IMR-90 (cell line): ENCODE results near the gene FANCE. TPM values are rescaled to one million over a fixed set of nuclear protein-coding genes. Genes with fewer than 3 reads are reported as not detected.

Source experiments
- ATAC-seq: fragments of 200-7000 bp; cut with Tn5 transposase; 2 replicates; pipeline ENCODE4 v1.9.1; 2020; ENCODE audit warnings: low read depth, mild to moderate bottlenecking, moderate library complexity
- BruUV-seq: library from RNA; stranded (reverse); fragments of 400-500 nt; replicated peaks from 2 replicates; lab custom pipeline; 2021; lab: Mats Ljungman, UMichigan
- CTCF ChIA-PET: fragments of 300-600 bp; formaldehyde crosslinking; extraction: SDS; loops from one replicate; lab custom pipeline; 2021; ENCODE audit warnings: antibody characterized with exemption; lab: Yijun Ruan, JAX
- POLR2A ChIA-PET: fragments of 300-600 bp; sonication (Branson Sonifier 250); formaldehyde crosslinking; loops from one replicate; lab custom pipeline; 2022; ENCODE audit warnings: antibody characterized with exemption; ENCODE audit not compliant: unreplicated experiment; lab: Charles Lee
- DNase-seq: peaks from one replicate; pipeline ENCODE4 v3.0.0; 2013
- H2AFZ ChIP-seq: replicated peaks from 2 replicates; pipeline ENCODE3; 2013; ENCODE audit warnings: low read length, mild to moderate bottlenecking; ENCODE audit not compliant: poor library complexity
- H2AK5ac ChIP-seq: 2 replicates; pipeline ENCODE4 v1.6.1; 2013; ENCODE audit warnings: low read depth, low read length, inconsistent platforms
- H2AK9ac ChIP-seq: replicated peaks from 2 replicates; pipeline ENCODE3; 2013; ENCODE audit warnings: mild to moderate bottlenecking, low read depth, low read length, moderate library complexity; ENCODE audit not compliant: poor library complexity
- H2BK120ac ChIP-seq: 2 replicates; pipeline ENCODE4 v1.6.1; 2013; ENCODE audit warnings: low read depth, low read length, inconsistent platforms
- H2BK15ac ChIP-seq: 3 replicates; pipeline ENCODE4 v1.6.1; 2013; ENCODE audit warnings: low read depth, low read length, inconsistent platforms
- H2BK20ac ChIP-seq: 2 replicates; pipeline ENCODE4 v1.6.1; 2013; ENCODE audit warnings: low read depth, mild to moderate bottlenecking, inconsistent platforms, low read length, moderate library complexity
- H2BK5ac ChIP-seq: 2 replicates; pipeline ENCODE4 v1.6.1; 2013; ENCODE audit warnings: mild to moderate bottlenecking, low read depth, low read length, inconsistent platforms; ENCODE audit not compliant: poor library complexity, severe bottlenecking
- H3K14ac ChIP-seq: replicated peaks from 2 replicates; pipeline ENCODE4 v1.6.1; 2013; ENCODE audit warnings: low read depth, low read length, inconsistent platforms
- H3K18ac ChIP-seq: 2 replicates; pipeline ENCODE4 v1.6.1; 2013; ENCODE audit warnings: low read depth, low read length, control low read depth
- H3K23ac ChIP-seq: 2 replicates; pipeline ENCODE4 v1.6.1; 2013; ENCODE audit warnings: low read depth, low read length, inconsistent platforms
- H3K27ac ChIP-seq: 2 replicates; pipeline ENCODE4 v1.5.1; 2013; ENCODE audit warnings: mild to moderate bottlenecking, control low read depth, low read length; ENCODE audit not compliant: insufficient read depth
- H3K27me3 ChIP-seq: 2 replicates; pipeline ENCODE4 v1.6.1; 2013; ENCODE audit warnings: low read length; ENCODE audit not compliant: control insufficient read depth, insufficient read depth
- H3K36me3 ChIP-seq: 2 replicates; pipeline ENCODE4 v1.6.1; 2013; ENCODE audit warnings: low read length, mixed read lengths; ENCODE audit not compliant: control insufficient read depth, insufficient read depth
- H3K4ac ChIP-seq: 2 replicates; pipeline ENCODE4 v1.6.1; 2013; ENCODE audit warnings: low read depth, low read length, inconsistent platforms
- H3K4me1 ChIP-seq: 2 replicates; pipeline ENCODE4 v1.6.1; 2013; ENCODE audit warnings: low read length, mixed read lengths; ENCODE audit not compliant: control insufficient read depth, insufficient read depth
- H3K4me2 ChIP-seq: 2 replicates; pipeline ENCODE4 v1.6.1; 2013; ENCODE audit warnings: low read depth, mild to moderate bottlenecking, control low read depth, low read length, moderate library complexity
- H3K4me3 ChIP-seq: 2 replicates; pipeline ENCODE4 v1.5.1; 2013; ENCODE audit warnings: low read depth, mild to moderate bottlenecking, control low read depth, low read length, moderate library complexity; ENCODE audit not compliant: insufficient read depth
- H3K56ac ChIP-seq: 2 replicates; pipeline ENCODE4 v1.6.1; 2013; ENCODE audit warnings: low read length, inconsistent platforms; ENCODE audit not compliant: insufficient read depth; ENCODE audit errors: extremely low read depth
- H3K79me1 ChIP-seq, 2 experiments: 2 replicates each; pipeline ENCODE4 v1.6.1; 2013; ENCODE audit warnings: low read length in 2 of 2, inconsistent platforms in 1 of 2, low read depth in 1 of 2
- H3K9ac ChIP-seq: 2 replicates; pipeline ENCODE4 v1.6.1; 2013; ENCODE audit warnings: low read depth, low read length, control low read depth
- H3K9me1 ChIP-seq: 2 replicates; pipeline ENCODE4 v1.6.1; 2013; ENCODE audit warnings: low read length, inconsistent platforms; ENCODE audit not compliant: insufficient read depth
- H3K9me3 ChIP-seq: 2 replicates; pipeline ENCODE4 v1.6.1; 2013; ENCODE audit warnings: low read length; ENCODE audit not compliant: control insufficient read depth, insufficient read depth
- H4K20me1 ChIP-seq: 2 replicates; pipeline ENCODE4 v1.6.1; 2013; ENCODE audit warnings: low read length, inconsistent platforms; ENCODE audit not compliant: insufficient read depth
- H4K5ac ChIP-seq: 2 replicates; pipeline ENCODE4 v1.6.1; 2013; ENCODE audit warnings: mild to moderate bottlenecking, low read depth, low read length, control low read depth
- H4K8ac ChIP-seq, 2 experiments: 2 replicates each; pipeline ENCODE4 v1.6.1; 2013; ENCODE audit warnings: low read depth in 2 of 2, low read length in 2 of 2, control low read depth in 1 of 2, inconsistent platforms in 1 of 2
- H4K91ac ChIP-seq: 2 replicates; pipeline ENCODE4 v1.6.1; 2013; ENCODE audit warnings: low read depth, low read length, inconsistent platforms; ENCODE audit not compliant: insufficient read depth
- MAZ ChIP-seq: IDR thresholded peaks from 2 replicates; pipeline ENCODE4 v1.6.1; 2012; ENCODE audit warnings: low read depth, mild to moderate bottlenecking, low read length, improper control_type of control experiment, moderate library complexity, borderline replicate concordance
- MXI1 ChIP-seq: IDR thresholded peaks from 2 replicates; pipeline ENCODE4 v1.6.1; 2012; ENCODE audit warnings: low read depth, mild to moderate bottlenecking, low read length, moderate library complexity, borderline replicate concordance
- RAD21 ChIP-seq: IDR thresholded peaks from 2 replicates; pipeline ENCODE4 v1.6.1; 2012; ENCODE audit warnings: low read length, improper control_type of control experiment
- RCOR1 ChIP-seq: IDR thresholded peaks from 2 replicates; pipeline ENCODE4 v1.6.1; 2012; ENCODE audit warnings: mild to moderate bottlenecking, low read length, improper control_type of control experiment; ENCODE audit not compliant: insufficient replicate concordance
- SMC3 ChIP-seq: fragments of 150-350 bp; IDR thresholded peaks from 2 replicates; pipeline ENCODE4 v1.6.1; 2016; ENCODE audit warnings: low read depth, mild to moderate bottlenecking, antibody characterized with exemption, low read length, moderate library complexity
- WGBS, 2 experiments: methylation state at CpG; one replicate each; pipeline versions ENCODE4 v1.1.5 to v1.1.7; 2013; ENCODE audit warnings: missing lambda C conversion rate in 2 of 2; ENCODE audit not compliant: insufficient read length in 1 of 2; ENCODE audit errors: extremely low coverage in 2 of 2; 5-methylcytosine and 5-hydroxymethylcytosine counted together
- dilution Hi-C: fragments of 300-500 bp; cut with HindIII; formaldehyde crosslinking; loops from one replicate; pipeline ENCODE4 v1.14.3; 2018; ENCODE audit warnings: low sequenced_read_pairs; ENCODE audit not compliant: unreplicated experiment
- in situ Hi-C: fragments of 300-500 bp; cut with MboI; formaldehyde crosslinking; loops from 3 replicates; pipeline ENCODE4 v1.14.3; 2019; ENCODE audit warnings: low sequenced_read_pairs, inconsistent platforms, mixed read lengths
- intact Hi-C: fragments of 100-400 bp; cut with micrococcal nuclease; formaldehyde crosslinking; loops from 2 replicates; pipeline ENCODE4 v1.10.0; 2022
- polyA plus RNA-seq, 3 experiments: library from polyadenylated mRNA; depleted of rRNA; stranded (reverse); fragments of >200 nt; gene quantifications; 2 replicates each; pipeline ENCODE4 v1.2.3, GENCODE V29; 2012; ENCODE audit warnings: low replicate concordance in 1 of 3
- total RNA-seq: library from RNA; depleted of rRNA; stranded (reverse); fragments of >200 nt; gene quantifications from 2 replicates; pipeline ENCODE4 v1.2.3, GENCODE V29; 2012
- TF ChIP-seq, protein P1 (sequence below): fragments of 150-350 bp; IDR thresholded peaks from 2 replicates; pipeline ENCODE4 v1.6.1; 2016; ENCODE audit warnings: low read depth, mild to moderate bottlenecking, low read length, moderate library complexity, borderline replicate concordance
- TF ChIP-seq, protein P2 (sequence below): fragments of 150-350 bp; IDR thresholded peaks from 2 replicates; pipeline ENCODE4 v1.6.1; 2017; ENCODE audit warnings: mild to moderate bottlenecking, antibody characterized with exemption, low read length, low read depth

Gene FANCE
- total and polyA plus RNA-seq, 2 of the 4 experiments (the other 2 are of a cell fraction), result 7.1 to 9.1 TPM

DNA sequence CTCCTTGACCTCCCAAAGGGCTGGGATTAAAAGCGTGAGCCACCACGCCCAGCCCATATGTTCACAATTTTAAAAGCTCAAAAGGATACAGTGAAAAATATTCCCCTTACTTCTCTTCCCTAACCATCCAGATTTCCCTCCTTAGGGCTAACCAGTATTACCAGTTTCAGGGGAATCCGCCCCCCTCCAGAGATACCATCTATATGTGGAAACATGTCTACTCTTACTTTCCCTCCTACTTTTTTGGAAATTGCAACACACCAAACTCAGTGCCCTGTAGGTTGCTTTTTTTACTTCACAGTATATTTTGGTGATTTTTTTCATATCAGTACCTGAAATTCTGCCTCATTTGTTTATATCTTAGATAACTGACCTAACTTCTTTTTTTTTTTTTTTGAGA lies 9.1 kb downstream of the FANCE start:
- no peak overlapping the region for H3K56ac ChIP-seq
- H2AFZ ChIP-seq, result no peak overlapping the region
- dilution Hi-C loops, result no loop called here
- no peak overlapping the region for H2BK120ac ChIP-seq
- H2BK5ac ChIP-seq, result no peak overlapping the region
- H4K20me1 ChIP-seq, result no peaks in the 10 kb centered on the region
- in situ Hi-C loops, result no loop called here
- no peak overlapping the region for H3K18ac ChIP-seq
- peaks cover 0 to 6% of the 10 kb centered on the region in 2 experiments; a peak in 1 of 4 replicates for H3K79me1 ChIP-seq
- no peak overlapping the region for H2AK5ac ChIP-seq
- ATAC-seq (no peak), DNase-seq (no peak)
- H3K27me3 ChIP-seq, result no peaks in the 10 kb centered on the region
- peaks cover 26% of the 10 kb centered on the region for H3K36me3 ChIP-seq
- POLR2A ChIA-PET, result interaction anchor here (0.5 kb wide), 1 partner anchor 29 kb away, joined by 3 read pairs; no protein-coding TSS in a partner anchor
- H4K91ac ChIP-seq, result no peak overlapping the region
- no peak overlapping the region for H2AK9ac ChIP-seq
- H3K4me2 ChIP-seq, result no peak overlapping the region
- H3K4me3 ChIP-seq, result no peak overlapping the region
- no peak overlapping the region for H4K5ac ChIP-seq
- no peak for TF ChIP-seq SMC3
- TF ChIP-seq MAZ, result no peak
- TF ChIP-seq MXI1, result no peak
- no peak for TF ChIP-seq RCOR1
- TF ChIP-seq RAD21, result no peak
- TF ChIP-seq, protein P1, sequence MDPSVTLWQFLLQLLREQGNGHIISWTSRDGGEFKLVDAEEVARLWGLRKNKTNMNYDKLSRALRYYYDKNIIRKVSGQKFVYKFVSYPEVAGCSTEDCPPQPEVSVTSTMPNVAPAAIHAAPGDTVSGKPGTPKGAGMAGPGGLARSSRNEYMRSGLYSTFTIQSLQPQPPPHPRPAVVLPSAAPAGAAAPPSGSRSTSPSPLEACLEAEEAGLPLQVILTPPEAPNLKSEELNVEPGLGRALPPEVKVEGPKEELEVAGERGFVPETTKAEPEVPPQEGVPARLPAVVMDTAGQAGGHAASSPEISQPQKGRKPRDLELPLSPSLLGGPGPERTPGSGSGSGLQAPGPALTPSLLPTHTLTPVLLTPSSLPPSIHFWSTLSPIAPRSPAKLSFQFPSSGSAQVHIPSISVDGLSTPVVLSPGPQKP, result no peak
- TF ChIP-seq, protein P2, sequence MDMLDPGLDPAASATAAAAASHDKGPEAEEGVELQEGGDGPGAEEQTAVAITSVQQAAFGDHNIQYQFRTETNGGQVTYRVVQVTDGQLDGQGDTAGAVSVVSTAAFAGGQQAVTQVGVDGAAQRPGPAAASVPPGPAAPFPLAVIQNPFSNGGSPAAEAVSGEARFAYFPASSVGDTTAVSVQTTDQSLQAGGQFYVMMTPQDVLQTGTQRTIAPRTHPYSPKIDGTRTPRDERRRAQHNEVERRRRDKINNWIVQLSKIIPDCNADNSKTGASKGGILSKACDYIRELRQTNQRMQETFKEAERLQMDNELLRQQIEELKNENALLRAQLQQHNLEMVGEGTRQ, result no peak
- H3K14ac ChIP-seq, result no peak overlapping the region
- H3K9me1 ChIP-seq, result no peaks in the 10 kb centered on the region
- H3K4ac ChIP-seq, result no peak overlapping the region
- H4K8ac ChIP-seq, result no peak overlapping the region
- 67% methylated on average over 3 of the region's 3 CpGs; no CpG with 5 or more reads in 1 of the 2 experiments for WGBS, 2 experiments
- no peaks in the 10 kb centered on the region for H3K9me3 ChIP-seq
- intact Hi-C loops, result no loop called here
- H3K27ac ChIP-seq, result no peak overlapping the region
- no peaks in the 10 kb centered on the region for H3K4me1 ChIP-seq
- no peak overlapping the region for H3K9ac ChIP-seq
- no peak overlapping the region for H2BK15ac ChIP-seq
- BruUV-seq, result no TSS peak
- H2BK20ac ChIP-seq, result no peak overlapping the region
- H3K23ac ChIP-seq, result no peak overlapping the region
- CTCF ChIA-PET, result interaction anchor here (0.6 kb wide), 1 partner anchor 118 kb away, joined by 5 read pairs; no protein-coding TSS in a partner anchor
